ENCODE results near the gene GALNT2.

GRCh38 chr1:230175839-230176238, 108.8 kb downstream of the GALNT2 start:
- TF ChIP-seq EZH2phosphoT487 (IDR thresholded peaks at IDR 0.05; ENCODE audit: low read depth, severe bottlenecking, unreplicated experiment), result no peak
- no peak for TF ChIP-seq CTCF (IDR thresholded peaks at IDR 0.05; ENCODE audit: poor library complexity)
- TF ChIP-seq EZH2 (IDR thresholded peaks at IDR 0.05; ENCODE audit: borderline replicate concordance), result no peak
